Eye (tissue), 1 donor: Measurements from ENCODE around the gene SPDYA.
"Not testable (repeated sequence)": the region's sequence is repeated elsewhere in the genome, so short reads cannot be mapped to it uniquely, and the experiment has no call there.

Source experiments
- DNase-seq: peaks from one replicate; pipeline ENCODE4 v3.0.0-alpha.2; 2015

The SPDYA gene

GRCh38 chr2:28810384-28811285 lies at the start of gene SPDYA:
TSS of gene SPDYA (plus strand) at chr2:28810834. CDS start at chr2:28816015, 5,181 bp downstream.
- DNase-seq = peak; percentile 89

GRCh38 chr2:28761420-28761819 lies 49.2 kb upstream of the SPDYA start:
- no peak for DNase-seq

DNA sequence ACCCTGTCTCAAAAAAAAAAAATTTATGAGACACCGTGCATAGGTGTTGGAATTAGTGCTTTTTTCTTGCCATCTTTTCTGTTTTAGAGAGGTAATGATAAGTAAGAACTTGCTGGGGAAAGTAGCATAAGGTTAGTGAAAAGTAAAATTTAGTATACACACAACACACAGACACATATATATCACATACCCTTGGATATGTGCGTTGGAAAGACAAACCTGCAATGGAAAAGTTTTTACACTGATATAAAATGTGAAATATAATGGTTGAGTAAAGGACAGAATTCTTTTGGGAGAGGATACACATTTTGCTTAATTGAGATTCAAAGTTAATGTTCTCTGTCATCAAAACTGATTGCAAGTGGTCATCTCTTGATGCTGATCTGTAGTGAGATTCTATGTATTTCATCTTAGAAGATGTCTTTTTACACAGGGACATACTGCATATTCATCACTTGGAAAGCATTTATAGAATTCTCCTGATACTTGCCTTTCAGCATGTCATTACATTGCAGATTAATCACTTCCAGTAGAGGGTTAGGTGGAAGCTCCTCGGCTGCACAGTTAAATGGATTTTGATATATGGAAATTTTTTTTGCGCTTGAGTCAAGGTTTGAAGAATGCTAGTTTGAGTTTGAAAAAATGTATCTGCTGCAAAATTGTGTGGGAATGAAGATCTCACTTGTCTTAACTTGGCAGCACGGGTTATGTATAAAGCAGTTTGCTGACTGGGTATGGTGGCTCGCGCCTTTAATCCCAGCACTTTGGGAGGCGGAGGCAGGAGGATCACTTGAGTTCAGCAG lies 45.5 kb upstream of the SPDYA start:
- DNase-seq = no peak

- no peak for DNase-seq
Measured at GRCh38 chr2:28766070-28766469, 44.6 kb upstream of the SPDYA start.

DNA sequence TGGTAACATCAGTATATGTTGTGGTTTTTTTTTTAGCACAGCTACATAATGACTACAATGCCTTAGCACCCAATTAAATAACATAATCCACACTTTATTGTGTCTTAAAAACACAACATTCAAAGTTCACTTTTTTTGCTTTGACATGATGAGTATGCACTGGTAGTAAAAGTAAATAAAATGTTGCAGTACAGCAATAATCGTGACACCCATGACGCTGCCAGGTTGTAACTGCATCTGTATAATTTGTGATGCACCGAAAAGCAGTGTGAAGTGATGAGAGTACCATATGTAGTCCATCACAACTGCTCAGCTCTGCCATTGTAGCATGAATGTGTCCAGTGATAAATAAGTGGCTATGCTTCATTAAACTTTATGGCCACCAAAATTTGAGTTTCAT lies 43.3 kb upstream of the SPDYA start:
- DNase-seq = no peak

DNA sequence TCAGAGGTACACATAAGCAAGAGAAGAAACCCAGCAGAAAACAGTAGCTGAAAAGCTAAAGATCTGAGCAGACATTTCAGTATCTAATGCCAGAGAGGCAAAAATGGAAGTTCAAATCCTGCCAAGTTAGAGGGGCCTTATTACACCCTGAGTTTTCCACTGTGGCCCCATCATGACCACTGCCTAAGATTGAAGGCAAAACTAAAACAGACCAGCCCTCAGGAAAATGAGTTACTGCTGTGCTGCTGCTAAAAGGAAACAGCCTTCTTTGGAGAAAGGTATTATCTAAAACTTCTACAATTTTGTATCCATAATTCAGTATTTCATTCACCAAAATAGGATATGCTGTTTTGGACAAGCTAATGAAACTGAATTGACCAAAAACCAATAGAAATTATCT lies 42.2 kb upstream of the SPDYA start:
- DNase-seq = no peak

- DNase-seq = no peak
Measured at GRCh38 chr2:28768952-28769351, 41.7 kb upstream of the SPDYA start.

DNA sequence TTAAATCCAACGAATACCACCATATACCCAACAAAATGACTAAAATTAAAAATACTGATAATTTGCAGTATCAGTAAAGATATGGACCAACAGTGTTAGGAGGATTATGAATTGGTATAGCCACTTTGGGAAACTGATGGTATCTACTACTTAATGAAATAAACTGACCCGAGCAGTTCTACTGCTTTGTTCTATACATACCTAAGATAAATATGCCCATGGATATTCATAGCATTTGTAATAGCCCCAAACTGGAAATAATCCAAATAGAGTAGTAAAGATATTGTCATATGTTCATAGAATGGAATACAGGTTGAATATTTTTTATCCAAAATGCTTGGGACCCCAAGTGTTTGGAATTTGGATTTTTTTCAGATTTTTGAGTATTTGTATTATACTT lies 38.3 kb upstream of the SPDYA start:
- no peak for DNase-seq

DNA sequence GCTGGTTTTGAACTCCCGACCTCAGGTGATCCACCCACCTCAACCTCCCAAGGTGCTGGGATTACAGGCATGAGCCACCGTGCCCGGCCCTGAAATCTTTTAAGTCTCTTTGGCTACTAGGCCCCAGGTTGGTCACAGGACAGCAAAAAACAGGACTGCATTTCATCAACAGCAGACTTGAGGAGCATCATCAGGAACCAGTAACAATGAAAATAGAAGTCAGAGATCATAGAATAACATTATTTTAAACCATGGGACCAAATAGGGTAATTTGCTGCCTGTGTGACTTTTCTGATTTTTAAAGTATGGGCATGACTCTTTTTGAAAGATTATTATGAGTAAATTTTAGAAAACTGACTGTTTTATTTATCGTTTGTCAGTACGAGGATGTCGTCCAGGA lies 34.2 kb upstream of the SPDYA start:
- no peak for DNase-seq

DNA sequence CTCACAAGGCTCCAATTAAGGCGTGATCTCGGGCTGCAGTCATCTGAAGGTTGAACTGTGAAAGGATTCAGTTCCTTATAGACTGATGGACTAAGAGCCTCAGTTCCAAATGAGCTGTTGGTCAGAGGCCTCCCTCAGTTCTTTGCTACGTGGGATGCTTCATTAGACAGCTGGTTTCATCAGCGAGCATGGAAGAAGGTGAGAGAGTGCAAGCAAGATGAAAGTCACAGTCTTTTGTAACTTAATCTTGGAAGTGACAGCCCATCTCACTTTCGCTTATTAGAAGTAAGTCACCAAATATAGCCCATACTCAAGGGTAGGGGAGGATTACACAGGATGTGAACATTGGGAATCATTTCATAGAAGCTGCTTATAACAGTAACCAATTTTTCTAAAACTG lies 32.2 kb upstream of the SPDYA start:
- no peak for DNase-seq

GRCh38 chr2:28779001-28779400 lies 31.6 kb upstream of the SPDYA start:
- DNase-seq = no peak

GRCh38 chr2:28780496-28780895 lies 30.1 kb upstream of the SPDYA start:
- no peak for DNase-seq

DNA sequence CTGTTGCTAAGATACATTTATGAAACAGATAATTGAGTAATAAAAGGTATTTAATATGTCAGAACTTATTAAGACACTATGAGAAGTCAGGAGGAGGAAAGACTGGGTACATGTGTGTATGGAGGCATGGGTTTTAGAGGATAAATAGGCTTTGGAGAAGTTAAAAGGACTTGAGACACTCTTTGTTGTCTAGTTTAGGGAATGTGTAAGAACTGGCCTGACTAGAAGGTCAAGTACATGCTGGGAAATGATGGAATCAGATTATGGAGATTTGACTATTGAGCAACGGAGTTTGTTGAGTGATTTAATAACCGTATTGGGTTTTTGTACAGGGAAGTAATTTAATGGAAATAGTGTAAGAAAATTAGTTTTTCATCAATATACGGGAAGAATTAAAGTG lies 28.2 kb upstream of the SPDYA start:
- no peak for DNase-seq

DNA sequence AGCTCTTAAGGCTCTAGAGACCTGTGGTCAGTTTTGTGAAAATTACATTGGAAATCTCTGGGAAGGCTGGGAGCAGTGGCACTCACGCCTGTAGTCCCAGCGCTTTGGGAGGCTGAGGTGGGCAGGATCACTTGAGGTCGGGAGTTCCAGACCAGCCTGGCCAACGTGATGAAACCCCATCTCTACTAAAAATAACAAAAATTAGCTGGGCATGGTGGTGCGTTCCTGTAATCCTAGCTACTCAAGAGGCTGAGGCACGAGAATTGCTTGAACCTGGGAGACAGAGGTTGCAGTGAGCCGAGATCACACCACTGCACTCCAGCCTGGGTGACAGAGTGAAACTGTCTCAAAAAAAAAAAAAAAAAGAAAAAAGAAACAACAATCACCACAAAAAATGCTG lies 26.1 kb upstream of the SPDYA start:
- not testable (repeated sequence) for DNase-seq

- no peak for DNase-seq
Measured at GRCh38 chr2:28796620-28797019, 14.0 kb upstream of the SPDYA start.

- DNase-seq = no peak
Measured at GRCh38 chr2:28801726-28802125, 8.9 kb upstream of the SPDYA start.

DNA sequence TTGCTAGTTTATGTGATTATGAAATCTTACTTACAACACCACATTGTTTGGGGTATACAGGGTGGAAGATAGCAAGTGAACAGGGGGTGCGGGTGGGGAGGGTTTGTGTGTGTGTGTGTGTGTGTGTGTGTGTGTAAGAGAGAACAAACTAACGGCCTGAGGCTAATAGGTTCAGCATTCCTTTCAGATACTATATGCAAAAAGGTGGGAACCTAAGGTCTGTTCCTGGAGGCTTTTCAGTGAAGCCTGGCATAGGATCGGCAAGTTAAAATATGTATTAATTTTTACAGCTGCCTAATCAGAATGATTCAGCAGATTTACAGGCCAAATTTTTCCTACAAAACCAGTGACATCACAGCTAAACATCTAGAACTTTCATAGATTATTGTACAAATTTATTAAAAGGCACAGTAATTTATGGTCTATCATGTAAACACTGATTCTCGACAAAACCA lies 7.6 kb upstream of the SPDYA start:
- no peak for DNase-seq

DNA sequence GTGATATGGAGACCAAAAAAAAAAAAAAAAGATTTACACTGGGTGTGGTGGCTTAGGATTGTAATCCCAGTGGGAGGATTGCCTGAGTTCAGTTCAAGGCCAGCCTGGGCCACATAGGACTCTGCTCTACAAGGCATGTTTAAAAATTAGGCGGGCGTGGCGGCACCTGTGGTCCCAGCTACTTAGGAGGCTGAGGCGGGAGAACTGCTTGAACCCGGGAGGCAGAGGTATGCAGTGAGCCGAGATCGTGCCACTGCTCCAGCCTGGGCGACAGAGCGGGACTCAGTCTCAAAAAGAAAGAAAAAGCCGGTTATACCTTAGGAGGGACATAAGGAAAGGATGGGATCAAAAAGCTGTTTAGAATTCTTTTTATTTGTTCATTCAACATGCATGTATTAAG lies 707 bp upstream of the SPDYA start:
- DNase-seq = no peak

DNA sequence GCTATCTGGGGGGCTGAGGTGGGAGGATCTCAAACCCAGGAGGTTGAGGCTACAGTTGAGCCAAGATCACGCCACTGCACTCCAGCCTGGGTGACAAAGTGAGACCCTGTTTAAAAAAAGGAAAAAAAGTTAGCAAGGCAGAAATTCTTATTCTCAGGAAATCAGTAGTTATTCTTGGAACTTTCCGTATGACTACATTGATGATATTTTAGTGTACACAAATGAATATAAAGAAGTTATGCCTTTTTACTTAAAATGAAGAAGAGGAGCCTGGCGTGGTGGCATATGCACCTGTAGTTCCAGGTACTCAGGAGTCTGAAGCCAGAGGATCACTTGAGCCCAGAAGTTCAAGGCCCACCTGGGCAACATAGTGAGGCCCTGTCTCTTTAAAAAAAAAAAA lies 7.4 kb downstream of the SPDYA start:
- DNase-seq = no peak

GRCh38 chr2:28821295-28821958 lies 10.8 kb downstream of the SPDYA start:
- peak; percentile 77 for DNase-seq

DNA sequence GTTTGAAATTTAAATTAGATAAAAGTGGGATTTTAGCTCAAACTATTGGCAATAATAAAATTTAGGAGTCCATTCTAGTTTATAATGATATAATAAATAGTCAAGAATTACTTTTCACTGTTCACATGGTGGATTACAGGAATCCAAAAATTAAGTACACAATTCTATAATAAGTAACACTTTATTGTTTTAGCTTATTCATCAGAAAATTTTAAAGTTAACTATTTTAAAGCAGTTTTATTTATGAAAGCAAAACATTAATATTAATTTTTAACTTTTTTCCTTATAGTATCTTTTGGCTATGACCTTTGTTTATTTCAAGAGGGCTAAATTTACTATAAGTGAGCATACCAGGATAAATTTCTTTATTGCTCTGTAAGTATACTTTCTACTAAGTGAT lies 11.4 kb downstream of the SPDYA start:
- no peak for DNase-seq

DNA sequence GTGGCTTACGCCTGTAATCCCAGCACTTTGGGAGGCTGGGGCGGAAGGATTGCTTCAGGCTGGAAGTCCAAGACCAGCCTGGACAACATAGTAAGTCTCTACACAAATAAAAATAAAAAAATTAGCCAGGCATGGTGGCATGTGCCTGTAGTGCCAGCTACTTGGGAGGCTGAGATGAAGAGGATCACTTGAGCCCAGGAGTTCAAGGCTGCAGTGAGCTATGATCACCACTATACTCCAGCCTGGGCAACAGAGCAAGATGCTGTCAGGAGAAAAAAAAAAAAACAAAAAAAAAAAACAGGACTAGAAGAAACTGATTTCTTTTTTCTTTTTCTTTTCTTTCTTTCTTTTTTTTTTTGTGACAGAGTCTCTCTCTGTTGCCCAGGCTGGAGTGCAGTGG lies 13.6 kb downstream of the SPDYA start:
- DNase-seq = no peak

GRCh38 chr2:28824870-28825269 lies 14.2 kb downstream of the SPDYA start:
- no peak for DNase-seq

DNA sequence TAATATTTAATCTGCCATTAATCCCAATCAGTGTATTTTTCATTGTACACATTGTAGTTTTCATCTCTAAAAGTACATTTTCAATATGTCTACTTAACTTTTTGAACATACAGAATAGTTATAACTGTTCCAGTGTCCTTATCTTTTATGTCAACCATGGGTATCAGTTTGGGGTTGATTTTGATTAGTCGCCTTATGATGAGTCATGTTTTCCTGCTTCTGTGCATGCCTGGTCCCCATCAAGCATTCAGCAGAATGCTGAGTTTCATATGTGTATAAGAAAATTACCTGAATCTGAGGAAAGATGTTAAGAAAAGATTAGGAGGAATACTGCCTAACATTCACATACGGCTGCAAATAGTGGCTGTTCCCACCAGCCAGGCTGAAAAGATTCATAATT lies 17.7 kb downstream of the SPDYA start:
- DNase-seq = no peak
